Measurements from ENCODE around the gene TBC1D2B.
"Not testable (repeated sequence)": the region's sequence is repeated elsewhere in the genome, so short reads cannot be mapped to it uniquely, and the experiment has no call there.

- TF ChIP-seq POLR2AphosphoS5, CTCF (IDR thresholded peaks at IDR 0.05): not testable (repeated sequence)
These were observed 80.8 kb downstream of the TBC1D2B start for GRCh38 chr15:77996713-77997171.

Data from stomach (tissue), 4 donors.